ENCODE results near the gene CPAMD8. TPM values are rescaled to one million over a fixed set of nuclear protein-coding genes. Genes with fewer than 3 reads are reported as not detected.

The CPAMD8 gene
- total RNA-seq, 2 experiments from 2014 or later, result 0.32 to 1.2 TPM

- BruUV-seq (replicated peaks), result no TSS peak
- H3K36me3 ChIP-seq (ENCODE audit: insufficient read depth, low read length), result no peaks in the 10 kb centered on the region
- H3K4me1 ChIP-seq (ENCODE audit: insufficient read depth, low read length, poor library complexity, severe bottlenecking), result no peaks in the 10 kb centered on the region
- ChIA-PET CTCF (ENCODE audit: unreplicated experiment) (no interaction called here), POLR2A (interaction anchor here (0.6 kb wide), 1 partner anchor 95 kb away, joined by 4 read pairs; no protein-coding TSS in a partner anchor)
- H3K4me2 ChIP-seq (ENCODE audit: low read length), result no peak overlapping the region
- no peaks in the 10 kb centered on the region for H4K20me1 ChIP-seq (ENCODE audit: insufficient read depth, low read length)
- TF ChIP-seq, protein P1, sequence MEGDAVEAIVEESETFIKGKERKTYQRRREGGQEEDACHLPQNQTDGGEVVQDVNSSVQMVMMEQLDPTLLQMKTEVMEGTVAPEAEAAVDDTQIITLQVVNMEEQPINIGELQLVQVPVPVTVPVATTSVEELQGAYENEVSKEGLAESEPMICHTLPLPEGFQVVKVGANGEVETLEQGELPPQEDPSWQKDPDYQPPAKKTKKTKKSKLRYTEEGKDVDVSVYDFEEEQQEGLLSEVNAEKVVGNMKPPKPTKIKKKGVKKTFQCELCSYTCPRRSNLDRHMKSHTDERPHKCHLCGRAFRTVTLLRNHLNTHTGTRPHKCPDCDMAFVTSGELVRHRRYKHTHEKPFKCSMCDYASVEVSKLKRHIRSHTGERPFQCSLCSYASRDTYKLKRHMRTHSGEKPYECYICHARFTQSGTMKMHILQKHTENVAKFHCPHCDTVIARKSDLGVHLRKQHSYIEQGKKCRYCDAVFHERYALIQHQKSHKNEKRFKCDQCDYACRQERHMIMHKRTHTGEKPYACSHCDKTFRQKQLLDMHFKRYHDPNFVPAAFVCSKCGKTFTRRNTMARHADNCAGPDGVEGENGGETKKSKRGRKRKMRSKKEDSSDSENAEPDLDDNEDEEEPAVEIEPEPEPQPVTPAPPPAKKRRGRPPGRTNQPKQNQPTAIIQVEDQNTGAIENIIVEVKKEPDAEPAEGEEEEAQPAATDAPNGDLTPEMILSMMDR (conservative IDR thresholded peaks at IDR 0.05; ENCODE audit: low read length), result no peak
- no peak for TF ChIP-seq EZH2phosphoT487 (IDR thresholded peaks at IDR 0.05; ENCODE audit: borderline replicate concordance, low read depth, low read length)
- intact Hi-C loops (cut with micrococcal nuclease; ENCODE audit: unreplicated experiment), result no loop called here
- H3K4me3 ChIP-seq (ENCODE audit: low read depth, low read length, poor library complexity, severe bottlenecking), result no peak overlapping the region
- no peaks in the 10 kb centered on the region for H3K79me2 ChIP-seq (ENCODE audit: insufficient read depth, low read depth, low read length)
- peaks cover 7% of the 10 kb centered on the region for H3K9me3 ChIP-seq (ENCODE audit: low read length)
- no peak for DNase-seq (ENCODE audit: low spot score)
- H3K27ac ChIP-seq (ENCODE audit: low read depth, low read length, poor library complexity, severe bottlenecking), result no peak overlapping the region
- H3K9me2 ChIP-seq (ENCODE audit: insufficient read depth, low read length), result no peaks in the 10 kb centered on the region
- H2AFZ ChIP-seq (ENCODE audit: low read length), result no peak overlapping the region
Measured at GRCh38 chr19:16912780-16913179, 113.8 kb downstream of the CPAMD8 start.

- Histone ChIP-seq H3K9me3 (ENCODE audit: low read length) (peaks cover 7% of the 10 kb centered on the region), H4K20me1 (ENCODE audit: insufficient read depth, low read length) (no peaks in the 10 kb centered on the region), H3K27ac (ENCODE audit: low read depth, low read length, poor library complexity, severe bottlenecking) (no peak overlapping the region), H2AFZ (ENCODE audit: low read length) (no peak overlapping the region), H3K4me2 (ENCODE audit: low read length) (no peak overlapping the region), H3K4me1 (ENCODE audit: insufficient read depth, low read length, poor library complexity, severe bottlenecking) (no peaks in the 10 kb centered on the region), H3K79me2 (ENCODE audit: insufficient read depth, low read depth, low read length) (no peaks in the 10 kb centered on the region), H3K9me2 (ENCODE audit: insufficient read depth, low read length) (no peaks in the 10 kb centered on the region), H3K4me3 (ENCODE audit: low read depth, low read length, poor library complexity, severe bottlenecking) (no peak overlapping the region), H3K36me3 (ENCODE audit: insufficient read depth, low read length) (no peaks in the 10 kb centered on the region)
- no TSS peak for BruUV-seq (replicated peaks)
- ChIA-PET POLR2A (no interaction called here), CTCF (ENCODE audit: unreplicated experiment) (no interaction called here)
- DNase-seq (ENCODE audit: low spot score), result no peak
- intact Hi-C loops (cut with micrococcal nuclease; ENCODE audit: unreplicated experiment), result no loop called here
- no peak for TF ChIP-seq EZH2phosphoT487 (IDR thresholded peaks at IDR 0.05; ENCODE audit: borderline replicate concordance, low read depth, low read length)
- TF ChIP-seq, protein P1 (conservative IDR thresholded peaks at IDR 0.05; ENCODE audit: low read length), result 0 out of 2 replicates have a peak, but pooled peaks have one; percentile 6
Measured at GRCh38 chr19:16911046-16911445, 115.6 kb downstream of the CPAMD8 start.

DNA sequence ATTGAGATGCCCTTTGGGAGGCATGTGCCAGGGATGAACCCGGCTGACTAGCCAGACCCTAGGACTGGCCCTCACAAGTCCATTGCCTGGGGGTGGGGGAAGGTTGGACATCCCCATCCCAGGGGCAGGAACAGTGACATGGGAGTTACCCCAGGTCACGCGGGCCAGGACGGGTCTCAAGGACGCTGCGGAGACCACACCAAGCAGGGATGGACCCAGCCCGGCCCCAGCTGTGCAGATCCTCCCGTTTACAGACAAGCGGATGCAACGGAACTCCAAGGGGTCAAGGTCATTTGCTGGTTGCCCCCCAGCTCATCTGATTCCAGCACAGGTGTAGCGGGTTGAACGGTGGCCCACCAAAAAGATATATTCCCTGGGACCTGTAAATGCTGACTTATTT, 117.9 kb downstream of the CPAMD8 start:
- ChIA-PET POLR2A (no interaction called here), CTCF (ENCODE audit: unreplicated experiment) (interaction anchor here (0.6 kb wide), 1 partner anchor 309 kb away, joined by 3 read pairs; no protein-coding TSS in a partner anchor)
- BruUV-seq (replicated peaks), result no TSS peak
- H3K27ac ChIP-seq (ENCODE audit: low read depth, low read length, poor library complexity, severe bottlenecking), result no peak overlapping the region
- H3K36me3 ChIP-seq (ENCODE audit: insufficient read depth, low read length), result no peaks in the 10 kb centered on the region
- intact Hi-C loops (cut with micrococcal nuclease; ENCODE audit: unreplicated experiment), result no loop called here
- H2AFZ ChIP-seq (ENCODE audit: low read length), result no peak overlapping the region
- no peaks in the 10 kb centered on the region for H3K9me2 ChIP-seq (ENCODE audit: insufficient read depth, low read length)
- no peak for DNase-seq (ENCODE audit: low spot score)
- H3K9me3 ChIP-seq (ENCODE audit: low read length), result peaks cover 7% of the 10 kb centered on the region
- TF ChIP-seq EZH2phosphoT487 (IDR thresholded peaks at IDR 0.05; ENCODE audit: borderline replicate concordance, low read depth, low read length), result no peak
- TF ChIP-seq, protein P1 (conservative IDR thresholded peaks at IDR 0.05; ENCODE audit: low read length), result no peak
- H3K4me2 ChIP-seq (ENCODE audit: low read length), result no peak overlapping the region
- no peaks in the 10 kb centered on the region for H3K79me2 ChIP-seq (ENCODE audit: insufficient read depth, low read depth, low read length)
- H3K4me1 ChIP-seq (ENCODE audit: insufficient read depth, low read length, poor library complexity, severe bottlenecking), result no peaks in the 10 kb centered on the region
- no peaks in the 10 kb centered on the region for H4K20me1 ChIP-seq (ENCODE audit: insufficient read depth, low read length)
- no peak overlapping the region for H3K4me3 ChIP-seq (ENCODE audit: low read depth, low read length, poor library complexity, severe bottlenecking)
